ENCODE measurements around the gene RNF213. TPM values are rescaled to one million over a fixed set of nuclear protein-coding genes. Genes with fewer than 3 reads are reported as not detected.

RNF213 gene
- total RNA-seq, 1 donor from 2014 or later = 29.6 TPM

- peaks cover 37% of the 10 kb centered on the region for H3K36me3 Mint-ChIP-seq (ENCODE audit: low read depth)
- no peaks in the 10 kb centered on the region for H3K27me3 Mint-ChIP-seq (ENCODE audit: low read depth)
- no peak for DNase-seq (ENCODE audit: low read depth, low spot score)
- H3K9me3 Mint-ChIP-seq = no peaks in the 10 kb centered on the region
- peaks cover 3% of the 10 kb centered on the region for H3K4me1 Mint-ChIP-seq
- TF ChIP-seq CTCF (conservative IDR thresholded peaks at IDR 0.05) = no peak
- no peak overlapping the region for H3K27ac Mint-ChIP-seq (ENCODE audit: unreplicated experiment)
- no peak overlapping the region for H3K4me3 Mint-ChIP-seq
Observed at GRCh38 chr17:80345841-80346497, 85.3 kb downstream of the RNF213 start.

- no peak for TF ChIP-seq CTCF (conservative IDR thresholded peaks at IDR 0.05)
Observed at GRCh38 chr17:80346498-80347275, 86.0 kb downstream of the RNF213 start.

GRCh38 chr17:80347536-80347935 is 86.9 kb downstream of the RNF213 start:
- Mint-ChIP-seq H3K9me3 (no peaks in the 10 kb centered on the region), H3K27me3 (ENCODE audit: low read depth) (no peaks in the 10 kb centered on the region), H3K27ac (ENCODE audit: unreplicated experiment) (no peak overlapping the region), H3K4me1 (peaks cover 3% of the 10 kb centered on the region), H3K36me3 (ENCODE audit: low read depth) (peaks cover 45% of the 10 kb centered on the region), H3K4me3 (no peak overlapping the region)
- DNase-seq (ENCODE audit: low read depth, low spot score) = no peak
- no peak for TF ChIP-seq CTCF (conservative IDR thresholded peaks at IDR 0.05)

More at GRCh38 chr17:80346498-80347275, 86.0 kb downstream of the RNF213 start:
- peaks cover 40% of the 10 kb centered on the region for H3K36me3 Mint-ChIP-seq (ENCODE audit: low read depth)
- H3K4me3 Mint-ChIP-seq = no peak overlapping the region
- H3K9me3 Mint-ChIP-seq = no peaks in the 10 kb centered on the region
- H3K4me1 Mint-ChIP-seq = peaks cover 3% of the 10 kb centered on the region
- H3K27me3 Mint-ChIP-seq (ENCODE audit: low read depth) = no peaks in the 10 kb centered on the region
- no peak for DNase-seq (ENCODE audit: low read depth, low spot score)
- H3K27ac Mint-ChIP-seq (ENCODE audit: unreplicated experiment) = no peak overlapping the region

GRCh38 chr17:80347948-80348351 is 87.3 kb downstream of the RNF213 start:
- no peaks in the 10 kb centered on the region for H3K9me3 Mint-ChIP-seq
- H3K27ac Mint-ChIP-seq (ENCODE audit: unreplicated experiment) = no peak overlapping the region
- peaks cover 3% of the 10 kb centered on the region for H3K4me1 Mint-ChIP-seq
- no peak for DNase-seq (ENCODE audit: low read depth, low spot score)
- H3K36me3 Mint-ChIP-seq (ENCODE audit: low read depth) = peaks cover 45% of the 10 kb centered on the region
- no peaks in the 10 kb centered on the region for H3K27me3 Mint-ChIP-seq (ENCODE audit: low read depth)
- TF ChIP-seq CTCF (conservative IDR thresholded peaks at IDR 0.05) = no peak
- no peak overlapping the region for H3K4me3 Mint-ChIP-seq

GRCh38 chr17:80348551-80349150 is 88.0 kb downstream of the RNF213 start:
- Mint-ChIP-seq H3K4me1 (peaks cover 3% of the 10 kb centered on the region), H3K27me3 (ENCODE audit: low read depth) (no peaks in the 10 kb centered on the region), H3K4me3 (no peak overlapping the region), H3K36me3 (ENCODE audit: low read depth) (peaks cover 41% of the 10 kb centered on the region), H3K27ac (ENCODE audit: unreplicated experiment) (peak overlapping the region; percentile 40), H3K9me3 (no peaks in the 10 kb centered on the region)
- no peak for DNase-seq (ENCODE audit: low read depth, low spot score)
- TF ChIP-seq CTCF (conservative IDR thresholded peaks at IDR 0.05) = no peak

Data from neural crest cell (in vitro differentiated cells).